HEK293T (cell line): ENCODE results near the gene PRKCB.

ENCODE experiments used
- L3MBTL2 ChIP-seq: fragments of 450-650 bp; conservative IDR thresholded peaks from 2 replicates; pipeline ENCODE4 v1.6.1; 2016; ENCODE audit warnings: mild to moderate bottlenecking
- LEF1 ChIP-seq: fragments of 450-650 bp; IDR thresholded peaks from 2 replicates; pipeline ENCODE4 v1.6.1; 2017; ENCODE audit warnings: mild to moderate bottlenecking, borderline replicate concordance
- SP1 ChIP-seq: fragments of 450-650 bp; IDR thresholded peaks from 2 replicates; pipeline ENCODE4 v1.6.1; 2017
- TARDBP ChIP-seq: fragments of 450-650 bp; IDR thresholded peaks from 2 replicates; pipeline ENCODE4 v1.6.1; 2016
- ZNF384 ChIP-seq: fragments of 450-650 bp; IDR thresholded peaks from 2 replicates; pipeline ENCODE4 v1.6.1; 2016

- TF ChIP-seq SP1 (no peak), TARDBP (no peak), L3MBTL2 (no peak), LEF1 (no peak), ZNF384 (no peak)
Observed at GRCh38 chr16:23920899-23921298, 85.1 kb downstream of the PRKCB start.
